ENCODE data around the gene GPR55. TPM values are rescaled to one million over a fixed set of nuclear protein-coding genes. Genes with fewer than 3 reads are reported as not detected.

Gene GPR55
- total RNA-seq, 1 experiment from 2014 or later: not detected

- no peak for TF ChIP-seq CTCF (IDR thresholded peaks at IDR 0.05; ENCODE audit: insufficient read depth in 1 of 2, low read depth in 1 of 2, low read length in 1 of 2, severe bottlenecking in 1 of 2, unreplicated experiment in 1 of 2)
- H3K9me3 ChIP-seq: no peaks in the 10 kb centered on the region
- no peaks in the 10 kb centered on the region for H3K27me3 ChIP-seq (replicated peaks; ENCODE audit: control insufficient read depth, insufficient read depth, low read length)
- H3K4me3 ChIP-seq (ENCODE audit: low read depth, low read length): no peak overlapping the region
- no peak overlapping the region for H3K4me3 Mint-ChIP-seq (ENCODE audit: unreplicated experiment)
- H3K4me1 ChIP-seq: no peaks in the 10 kb centered on the region
- ChIA-PET POLR2A (no interaction called here), CTCF (no interaction called here)
- intact Hi-C loops (cut with micrococcal nuclease; ENCODE audit: unreplicated experiment): loop anchor here (5.0 kb wide), 1 partner anchor 44 kb away; no protein-coding TSS in a partner anchor
- H3K9me3 Mint-ChIP-seq (ENCODE audit: unreplicated experiment): no peaks in the 10 kb centered on the region
- no peak overlapping the region for H3K27ac Mint-ChIP-seq (ENCODE audit: unreplicated experiment)
- no peak for DNase-seq
- no peaks in the 10 kb centered on the region for H3K36me3 ChIP-seq (ENCODE audit: control insufficient read depth, insufficient read depth, low read length)
- no peaks in the 10 kb centered on the region for H3K27me3 Mint-ChIP-seq (ENCODE audit: insufficient read depth, unreplicated experiment)
- BruUV-seq (replicated peaks): no TSS peak
- no peaks in the 10 kb centered on the region for H3K4me1 Mint-ChIP-seq (ENCODE audit: low read depth, unreplicated experiment)
- no peaks in the 10 kb centered on the region for H3K36me3 Mint-ChIP-seq (ENCODE audit: insufficient read depth, unreplicated experiment)
These were observed 18.2 kb upstream of the GPR55 start for GRCh38 chr2:230942920-230943896.

- Histone ChIP-seq H3K4me1 (no peaks in the 10 kb centered on the region), H3K36me3 (ENCODE audit: control insufficient read depth, insufficient read depth, low read length) (no peaks in the 10 kb centered on the region), H3K27me3 (replicated peaks; ENCODE audit: control insufficient read depth, insufficient read depth, low read length) (no peaks in the 10 kb centered on the region), H3K9me3 (no peaks in the 10 kb centered on the region), H3K4me3 (ENCODE audit: low read depth, low read length) (no peak overlapping the region)
- POLR2A ChIA-PET: no interaction called here
- Mint-ChIP-seq H3K27me3 (ENCODE audit: insufficient read depth, unreplicated experiment) (no peaks in the 10 kb centered on the region), H3K4me1 (ENCODE audit: low read depth, unreplicated experiment) (no peaks in the 10 kb centered on the region), H3K27ac (ENCODE audit: unreplicated experiment) (no peak overlapping the region), H3K36me3 (ENCODE audit: insufficient read depth, unreplicated experiment) (no peaks in the 10 kb centered on the region), H3K9me3 (ENCODE audit: unreplicated experiment) (no peaks in the 10 kb centered on the region), H3K4me3 (ENCODE audit: unreplicated experiment) (no peak overlapping the region)
- TF ChIP-seq CTCF (IDR thresholded peaks at IDR 0.05; ENCODE audit: insufficient read depth in 1 of 2, low read depth in 1 of 2, low read length in 1 of 2, severe bottlenecking in 1 of 2, unreplicated experiment in 1 of 2): no peak
- DNase-seq: no peak
- BruUV-seq (replicated peaks): no TSS peak
- CTCF ChIA-PET: no interaction called here
- intact Hi-C loops (cut with micrococcal nuclease; ENCODE audit: unreplicated experiment): loop anchor here (5.0 kb wide), 1 partner anchor 45 kb away; no protein-coding TSS in a partner anchor
These were observed 17.3 kb upstream of the GPR55 start for GRCh38 chr2:230942371-230942770.

GRCh38 chr2:230941202-230942180, 16.4 kb upstream of the GPR55 start:
- H3K4me1 ChIP-seq: no peaks in the 10 kb centered on the region
- H3K4me3 Mint-ChIP-seq (ENCODE audit: unreplicated experiment): no peak overlapping the region
- no peaks in the 10 kb centered on the region for H3K9me3 ChIP-seq
- no peak overlapping the region for H3K4me3 ChIP-seq (ENCODE audit: low read depth, low read length)
- no peaks in the 10 kb centered on the region for H3K36me3 ChIP-seq (ENCODE audit: control insufficient read depth, insufficient read depth, low read length)
- no peaks in the 10 kb centered on the region for H3K27me3 Mint-ChIP-seq (ENCODE audit: insufficient read depth, unreplicated experiment)
- H3K36me3 Mint-ChIP-seq (ENCODE audit: insufficient read depth, unreplicated experiment): no peaks in the 10 kb centered on the region
- no peaks in the 10 kb centered on the region for H3K27me3 ChIP-seq (replicated peaks; ENCODE audit: control insufficient read depth, insufficient read depth, low read length)
- H3K4me1 Mint-ChIP-seq (ENCODE audit: low read depth, unreplicated experiment): no peaks in the 10 kb centered on the region
- H3K27ac Mint-ChIP-seq (ENCODE audit: unreplicated experiment): no peak overlapping the region
- intact Hi-C loops (cut with micrococcal nuclease; ENCODE audit: unreplicated experiment): loop anchor here (5.0 kb wide), 1 partner anchor 46 kb away; no protein-coding TSS in a partner anchor
- TF ChIP-seq CTCF (IDR thresholded peaks at IDR 0.05; ENCODE audit: insufficient read depth in 1 of 2, low read depth in 1 of 2, low read length in 1 of 2, severe bottlenecking in 1 of 2, unreplicated experiment in 1 of 2): no peak
- no peak for DNase-seq
- CTCF ChIA-PET: no interaction called here
- no peaks in the 10 kb centered on the region for H3K9me3 Mint-ChIP-seq (ENCODE audit: unreplicated experiment)
- POLR2A ChIA-PET: no interaction called here
- BruUV-seq (replicated peaks): no TSS peak
